ENCODE measurements around the gene PACSIN1. TPM values are rescaled to one million over a fixed set of nuclear protein-coding genes. Genes with fewer than 3 reads are reported as not detected.

Gene PACSIN1
- total RNA-seq, 1 experiment from 2014 or later = 7.0 TPM

- H2BK12ac ChIP-seq (ENCODE audit: insufficient read length, low read depth, low read length) = no peak overlapping the region
- H3K27me3 ChIP-seq (ENCODE audit: insufficient read depth, low read length) = no peaks in the 10 kb centered on the region
Measured at GRCh38 chr6:34441526-34441925, 24.4 kb upstream of the PACSIN1 start.

More at GRCh38 chr6:34441526-34441925, 24.4 kb upstream of the PACSIN1 start:
- Histone ChIP-seq H3K9me3 (ENCODE audit: control insufficient read depth, low read depth, low read length) (no peaks in the 10 kb centered on the region), H3K4me1 (ENCODE audit: insufficient read depth, low read length) (no peaks in the 10 kb centered on the region), H3K4ac (ENCODE audit: low read depth, low read length) (no peak overlapping the region), H3K56ac (ENCODE audit: insufficient read length, low read depth, low read length) (no peak overlapping the region), H3K4me2 (ENCODE audit: insufficient read depth, insufficient read length, low read length) (no peak overlapping the region), H3K14ac (ENCODE audit: insufficient read depth, low read length) (no peak overlapping the region), H3K79me1 (ENCODE audit: insufficient read depth, low read depth, low read length, poor library complexity, severe bottlenecking) (no peaks in the 10 kb centered on the region), H3K79me2 (ENCODE audit: insufficient read depth, low read length) (no peaks in the 10 kb centered on the region), H2BK15ac (ENCODE audit: low read depth, low read length) (no peak overlapping the region), H3K9ac (ENCODE audit: extremely low read depth, insufficient read length, low read length) (no peak overlapping the region), H3K23me2 (ENCODE audit: insufficient read length, low read depth, low read length, poor library complexity, severe bottlenecking) (no peaks in the 10 kb centered on the region), H2BK120ac (ENCODE audit: low read depth, low read length, poor library complexity, severe bottlenecking) (no peak overlapping the region), H4K5ac (ENCODE audit: insufficient read length, low read depth, low read length) (no peak overlapping the region), H2BK20ac (ENCODE audit: low read depth, low read length, poor library complexity, severe bottlenecking) (no peak overlapping the region), H3K27ac (ENCODE audit: insufficient read length, low read depth, low read length) (no peak overlapping the region), H3K18ac (ENCODE audit: insufficient read length, low read depth, low read length) (no peak overlapping the region), H2AK5ac (ENCODE audit: insufficient read length, low read length) (no peak overlapping the region), H3T11ph (ENCODE audit: low read length) (no peak overlapping the region), H4K8ac (replicated peaks; ENCODE audit: insufficient read length, low read depth, low read length) (no peak overlapping the region), H4K20me1 (ENCODE audit: control insufficient read depth, insufficient read depth, insufficient read length) (no peaks in the 10 kb centered on the region), H2AFZ (ENCODE audit: low read length) (no peak overlapping the region), H3K23ac (ENCODE audit: insufficient read length, low read depth, low read length) (no peak overlapping the region), H2BK5ac (ENCODE audit: insufficient read length, low read length) (no peak overlapping the region), H4K91ac (ENCODE audit: insufficient read length, low read depth, low read length) (no peak overlapping the region)
- no peak for TF ChIP-seq CTCF (conservative IDR thresholded peaks at IDR 0.05)
- Mint-ChIP-seq H3K9me3 (peaks cover 22 to 23% of the 10 kb centered on the region in 2 experiments), H3K36me3 (ENCODE audit: insufficient read depth in 1 of 3, low read depth in 3 of 3) (peaks cover 6 to 14% (median 9%) of the 10 kb centered on the region in 3 experiments; a peak in 6 of 7 replicates), H3K4me3 (no peak overlapping the region), H3K27ac (no peak overlapping the region), H3K27me3 (ENCODE audit: low read depth) (peaks cover 5% of the 10 kb centered on the region), H3K4me1 (peaks cover 0 to 2% of the 10 kb centered on the region in 2 experiments; a peak in 1 of 4 replicates)
- no peak for DNase-seq
- no CpG with 5 or more reads among the region's 5 CpGs for WGBS (ENCODE audit: extremely low coverage, insufficient read length, low lambda C conversion rate)
